Osteoblast (primary cell): ENCODE data around the gene TIAL1. TPM values are rescaled to one million over a fixed set of nuclear protein-coding genes. Genes with fewer than 3 reads are reported as not detected.

Experiments
- DNase-seq: peaks from one replicate; pipeline ENCODE4 v3.0.0; 2011; ENCODE audit warnings: low spot score, mixed read lengths; ENCODE audit not compliant: insufficient read length; ENCODE audit errors: missing footprints
- H2AFZ ChIP-seq: 2 replicates; pipeline ENCODE4 v1.6.0; 2011; ENCODE audit warnings: mild to moderate bottlenecking, low read length
- H3K27ac ChIP-seq: 2 replicates; pipeline ENCODE4 v1.5.1; 2011; ENCODE audit warnings: mild to moderate bottlenecking, low read depth, low read length, moderate library complexity
- H3K27me3 ChIP-seq: 2 replicates; pipeline ENCODE4 v1.6.0; 2012; ENCODE audit warnings: mild to moderate bottlenecking, control low read depth, inconsistent platforms, low read length, moderate library complexity; ENCODE audit not compliant: insufficient read depth
- H3K36me3 ChIP-seq: 2 replicates; pipeline ENCODE4 v1.5.1; 2011; ENCODE audit warnings: mild to moderate bottlenecking, low read length, control low read depth, moderate library complexity; ENCODE audit not compliant: insufficient read depth
- H3K4me1 ChIP-seq: 2 replicates; pipeline ENCODE4 v1.5.1; 2011; ENCODE audit warnings: mild to moderate bottlenecking, low read length, control low read depth, moderate library complexity; ENCODE audit not compliant: insufficient read depth
- H3K4me2 ChIP-seq: 2 replicates; pipeline ENCODE4 v1.6.0; 2011; ENCODE audit warnings: mild to moderate bottlenecking, low read length; ENCODE audit not compliant: insufficient read depth
- H3K4me3 ChIP-seq: fragments of 200-600 bp; sonication (generic); 3 replicates; pipeline ENCODE4 v1.5.1; 2012; ENCODE audit warnings: mild to moderate bottlenecking, low read length, inconsistent platforms; ENCODE audit not compliant: insufficient read depth
- H3K79me2 ChIP-seq: 2 replicates; pipeline ENCODE4 v1.6.0; 2012; ENCODE audit warnings: mild to moderate bottlenecking, low read length, control low read depth, inconsistent platforms; ENCODE audit not compliant: insufficient read depth
- H3K9me3 ChIP-seq: 2 replicates; pipeline ENCODE4 v1.5.1; 2011; ENCODE audit warnings: low read depth, low read length, control low read depth
- H4K20me1 ChIP-seq: 2 replicates; pipeline ENCODE4 v1.6.0; 2012; ENCODE audit warnings: mild to moderate bottlenecking, low read length, control low read depth; ENCODE audit not compliant: insufficient read depth
- CTCF ChIP-seq: IDR thresholded peaks from 2 replicates; pipeline ENCODE4 v1.5.1; 2011; ENCODE audit warnings: mild to moderate bottlenecking, low read depth, low read length, moderate library complexity; ENCODE audit errors: extremely low read depth
- total RNA-seq: library from RNA; depleted of rRNA; stranded (reverse); fragments of >200 nt; gene quantifications from 2 replicates; pipeline ENCODE4 v1.2.3, GENCODE V29; 2012

TIAL1 gene
- total RNA-seq, 1 donor: 53.6 TPM

- no peaks in the 10 kb centered on the region for H3K27me3 ChIP-seq
- no peak overlapping the region for H2AFZ ChIP-seq
- no peaks in the 10 kb centered on the region for H3K36me3 ChIP-seq
- H4K20me1 ChIP-seq: no peaks in the 10 kb centered on the region
- H3K4me1 ChIP-seq: peaks cover 7% of the 10 kb centered on the region
- H3K4me2 ChIP-seq: no peak overlapping the region
- H3K79me2 ChIP-seq: no peaks in the 10 kb centered on the region
- H3K27ac ChIP-seq: no peak overlapping the region
- no peak for DNase-seq
- TF ChIP-seq CTCF: no peak
- no peaks in the 10 kb centered on the region for H3K9me3 ChIP-seq
- H3K4me3 ChIP-seq: no peak overlapping the region
Observed at GRCh38 chr10:119638982-119639381, 42.2 kb upstream of the TIAL1 start.

GRCh38 chr10:119637631-119638030 lies 40.9 kb upstream of the TIAL1 start:
- DNase-seq: no peak
- Histone ChIP-seq H3K4me2 (no peak overlapping the region), H2AFZ (no peak overlapping the region), H3K27ac (no peak overlapping the region), H3K4me3 (no peak overlapping the region), H4K20me1 (no peaks in the 10 kb centered on the region), H3K36me3 (no peaks in the 10 kb centered on the region), H3K27me3 (no peaks in the 10 kb centered on the region), H3K4me1 (no peaks in the 10 kb centered on the region), H3K79me2 (no peaks in the 10 kb centered on the region), H3K9me3 (no peaks in the 10 kb centered on the region)
- no peak for TF ChIP-seq CTCF

DNA sequence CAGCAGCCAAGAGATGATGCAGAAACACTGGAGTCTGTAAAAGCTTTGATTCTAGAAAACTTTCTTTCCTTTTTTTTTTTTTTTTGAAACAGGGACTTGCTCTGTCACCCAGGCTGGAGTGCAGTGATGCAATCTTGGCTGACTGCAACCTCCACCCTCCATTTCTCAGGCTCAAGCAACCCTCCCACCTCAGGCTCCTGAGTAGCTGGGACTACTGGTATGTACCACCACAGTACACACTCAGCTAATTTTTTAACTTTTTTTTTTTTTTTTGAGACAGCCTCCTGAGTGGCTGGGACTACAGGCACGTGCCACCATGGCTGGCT lies 37.4 kb upstream of the TIAL1 start:
- DNase-seq: no peak
- no peaks in the 10 kb centered on the region for H3K27me3 ChIP-seq
- no peak for TF ChIP-seq CTCF
- no peaks in the 10 kb centered on the region for H3K9me3 ChIP-seq
- no peak overlapping the region for H2AFZ ChIP-seq
- no peak overlapping the region for H3K4me2 ChIP-seq
- H3K4me1 ChIP-seq: no peaks in the 10 kb centered on the region
- H3K79me2 ChIP-seq: no peaks in the 10 kb centered on the region
- H4K20me1 ChIP-seq: no peaks in the 10 kb centered on the region
- H3K36me3 ChIP-seq: no peaks in the 10 kb centered on the region
- H3K27ac ChIP-seq: no peak overlapping the region
- no peak overlapping the region for H3K4me3 ChIP-seq

- TF ChIP-seq CTCF: no peak
- Histone ChIP-seq H4K20me1 (no peaks in the 10 kb centered on the region), H2AFZ (peak overlapping the region; percentile 29), H3K36me3 (no peaks in the 10 kb centered on the region), H3K27ac (no peak overlapping the region), H3K4me2 (no peak overlapping the region), H3K79me2 (no peaks in the 10 kb centered on the region), H3K4me3 (no peak overlapping the region), H3K27me3 (no peaks in the 10 kb centered on the region), H3K4me1 (no peaks in the 10 kb centered on the region), H3K9me3 (no peaks in the 10 kb centered on the region)
- no peak for DNase-seq
Observed at GRCh38 chr10:119633538-119634218, 36.9 kb upstream of the TIAL1 start.
